ENCODE data around the gene TMEM39B.
"Not testable (repeated sequence)": the region's sequence is repeated elsewhere in the genome, so short reads cannot be mapped to it uniquely, and the experiment has no call there.

Gene TMEM39B

DNA sequence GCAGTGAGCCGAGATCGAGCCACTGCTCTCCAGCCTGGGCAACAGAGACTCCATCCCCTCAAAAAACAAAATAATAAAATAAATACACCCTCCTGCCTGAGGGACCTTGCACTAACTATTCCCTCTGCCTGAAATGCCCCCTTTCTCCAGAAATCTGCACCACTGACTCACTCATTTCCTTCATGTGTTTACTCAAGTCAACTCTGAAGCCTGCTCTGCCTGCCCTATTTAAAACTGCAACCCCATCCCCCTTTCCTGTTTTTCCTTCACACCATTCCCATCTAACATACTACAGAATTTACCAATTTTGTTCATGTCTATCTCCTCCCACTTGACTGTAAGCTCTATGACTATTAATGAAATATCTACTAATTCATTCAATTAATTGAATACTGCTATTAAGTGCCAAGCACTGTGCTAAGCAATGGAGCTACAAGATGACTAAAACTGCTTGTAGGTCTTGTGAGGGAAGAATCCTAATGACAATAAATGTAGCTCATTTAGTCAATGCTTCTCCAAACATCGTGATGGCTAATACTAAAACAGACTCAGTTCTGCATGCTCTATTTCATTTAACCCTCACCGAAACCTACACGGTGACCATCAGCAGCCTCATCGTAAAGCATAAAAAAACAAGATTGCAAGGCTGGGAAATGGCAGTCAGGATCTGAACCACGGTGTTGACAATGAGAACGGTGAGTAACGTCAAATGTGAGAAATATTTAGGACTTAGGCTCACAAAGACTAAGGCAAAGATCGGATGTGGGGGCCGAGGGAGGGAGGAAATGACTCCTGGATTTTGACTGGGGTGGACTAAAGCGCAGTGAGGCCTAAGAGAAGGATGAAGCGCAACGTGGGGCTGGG, 749 bp upstream of the TMEM39B start:
- DNase-seq: no peak

DNA sequence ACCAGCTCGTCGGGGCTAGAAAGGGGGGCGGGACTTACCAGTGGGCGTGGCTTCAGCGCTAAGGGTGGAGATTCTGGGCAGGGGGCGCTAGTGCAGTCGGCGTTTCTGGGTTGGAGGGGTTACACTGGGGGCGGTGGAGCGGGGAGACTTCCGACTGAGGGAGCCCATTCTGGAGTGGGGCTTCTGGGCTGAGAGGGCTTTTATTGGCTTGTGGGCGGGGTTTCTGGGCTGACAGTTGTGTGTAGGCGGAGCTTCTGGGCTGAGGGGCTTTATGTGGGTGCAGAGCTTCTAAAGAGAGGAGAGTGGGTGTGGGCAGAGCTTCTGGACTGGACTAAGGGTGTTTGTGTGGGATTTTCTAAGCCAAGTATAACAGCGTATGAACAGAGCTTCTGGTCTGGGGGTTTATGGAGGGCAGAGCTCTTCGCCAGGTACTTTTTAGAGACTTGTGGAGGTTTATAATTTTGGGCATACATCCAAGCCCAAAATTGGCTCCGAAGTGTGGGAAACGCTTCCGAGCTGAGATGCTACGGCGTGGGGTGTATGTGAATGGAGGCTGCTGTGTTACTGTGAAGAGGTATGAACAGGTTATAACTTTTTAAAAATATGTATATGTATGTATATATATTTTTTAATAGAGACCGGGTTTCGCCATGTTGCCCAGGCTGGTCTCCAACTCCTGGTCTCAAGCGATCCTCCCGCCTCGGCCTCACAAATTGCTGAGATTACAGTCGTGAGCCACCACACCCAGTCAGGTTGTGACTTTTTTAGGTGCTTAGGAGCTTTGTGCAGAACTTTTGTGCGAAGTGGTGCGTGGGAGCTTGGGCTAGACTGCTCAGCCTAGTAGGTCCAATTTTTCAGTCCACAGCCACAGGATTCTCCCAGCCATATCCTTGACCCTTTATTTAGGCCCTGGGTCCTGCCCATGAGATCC, 825 bp downstream of the TMEM39B start:
- no peak for DNase-seq

DNA sequence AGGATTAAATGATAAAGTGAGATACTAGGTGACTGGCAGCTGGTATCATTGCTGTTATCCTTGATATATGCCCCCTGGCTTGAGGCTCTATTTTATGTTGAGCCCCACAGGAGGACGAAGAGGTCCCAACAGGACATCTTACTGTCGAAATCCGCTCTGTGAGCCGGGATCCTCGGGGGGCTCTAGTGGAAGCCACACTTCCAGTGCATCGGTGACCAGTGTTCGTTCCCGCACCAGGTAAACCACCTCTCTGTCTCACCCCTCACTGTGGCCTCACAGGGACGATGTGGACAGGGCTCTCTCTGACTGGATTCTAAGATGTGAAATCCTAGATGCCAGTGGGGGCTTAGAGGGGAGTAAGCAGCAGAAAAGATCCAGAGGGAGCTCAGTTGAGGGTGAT, 2.1 kb downstream of the TMEM39B start:
- no peak for DNase-seq

DNA sequence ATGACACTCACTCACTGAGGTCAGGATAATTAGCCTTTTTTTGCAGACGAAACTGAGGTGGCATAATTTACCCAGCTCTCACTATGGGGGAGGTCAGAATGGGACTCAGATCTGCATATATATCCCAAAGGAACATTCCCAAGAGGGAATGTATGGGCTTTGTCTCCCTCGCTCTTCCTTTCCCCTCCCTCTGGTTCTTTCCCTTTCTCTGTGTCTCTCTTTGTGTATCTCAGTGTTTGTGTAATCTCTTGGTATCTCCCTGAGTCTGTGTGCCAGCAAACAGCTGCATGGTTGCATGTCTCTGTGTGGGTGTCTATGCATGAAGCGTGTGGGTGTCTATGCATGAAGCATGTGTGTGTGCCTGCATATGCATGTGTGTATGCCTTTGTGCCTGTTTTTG, 4.7 kb downstream of the TMEM39B start:
- DNase-seq: no peak

DNA sequence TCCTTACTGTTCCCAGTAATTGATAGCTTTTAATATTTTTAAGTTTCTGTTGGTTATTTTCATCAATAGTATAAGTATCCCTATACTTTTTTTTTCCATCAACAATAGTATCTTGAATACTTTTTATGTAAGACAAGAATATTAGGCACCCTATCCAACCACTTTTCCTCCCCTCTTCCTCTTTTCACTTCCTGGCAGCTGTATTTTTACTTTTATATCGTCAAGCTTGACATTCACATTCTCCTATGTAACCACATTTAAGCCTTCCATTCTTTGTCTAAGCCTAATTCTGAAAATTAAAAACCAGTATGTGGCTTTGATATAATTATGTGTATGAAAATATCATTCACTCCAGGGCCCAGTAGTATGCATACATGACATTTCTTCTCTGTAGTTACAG, 9.3 kb downstream of the TMEM39B start:
- no peak for DNase-seq

DNA sequence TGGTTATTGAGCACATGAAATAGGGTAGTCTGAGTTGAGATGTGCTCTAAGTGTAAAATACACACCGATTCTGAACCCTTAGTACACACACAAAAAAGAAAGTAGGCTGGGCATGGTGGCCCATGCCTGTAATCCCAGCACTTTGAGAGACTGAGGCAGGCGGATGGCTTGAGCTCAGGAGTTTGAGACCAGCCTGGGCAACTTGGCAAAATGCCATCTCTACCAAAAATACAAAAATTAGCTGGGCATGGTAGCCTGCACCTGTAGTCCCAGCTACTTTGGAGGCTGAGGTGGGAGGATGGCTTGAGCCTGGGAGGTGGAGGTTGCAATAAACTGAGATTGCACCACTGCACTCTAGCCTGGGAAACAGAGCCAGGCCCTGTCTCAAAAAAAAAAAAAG, 13.6 kb downstream of the TMEM39B start:
- DNase-seq: not testable (repeated sequence)

DNA sequence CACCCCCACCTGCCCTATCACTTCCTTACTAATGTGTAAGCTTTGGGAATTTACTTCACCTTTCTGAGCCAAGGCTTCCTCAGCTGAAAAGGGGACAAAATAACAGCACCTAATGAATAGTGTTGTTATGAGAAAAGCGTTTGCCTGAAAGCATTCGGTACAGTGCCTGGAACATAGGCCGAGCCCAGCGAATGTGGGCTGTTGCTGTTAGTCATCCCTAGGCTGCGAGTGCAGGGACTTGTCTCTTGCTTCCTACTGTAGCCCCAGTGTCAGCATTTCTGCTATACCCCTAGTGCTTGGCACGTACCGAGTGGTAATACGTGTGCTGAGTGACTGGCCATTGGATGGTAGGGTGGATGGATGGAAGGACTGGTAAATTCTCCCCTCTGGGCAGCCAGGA, 18.4 kb downstream of the TMEM39B start:
- no peak for DNase-seq

DNA sequence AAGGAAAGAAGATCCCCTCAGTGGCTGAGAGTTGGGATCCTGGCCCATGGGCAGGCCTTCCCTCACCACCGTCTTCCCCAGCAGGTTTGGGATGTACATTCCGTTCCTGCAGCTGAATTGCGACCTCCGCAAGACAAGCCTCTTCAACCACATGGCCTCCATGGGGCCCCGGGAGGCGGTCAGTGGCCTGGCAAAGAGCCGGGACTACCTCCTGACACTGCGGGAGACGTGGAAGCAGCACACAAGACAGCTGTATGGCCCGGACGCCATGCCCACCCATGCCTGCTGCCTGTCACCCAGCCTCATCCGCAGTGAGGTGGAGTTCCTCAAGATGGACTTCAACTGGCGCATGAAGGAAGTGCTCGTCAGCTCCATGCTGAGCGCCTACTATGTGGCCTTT, 18.9 kb downstream of the TMEM39B start:
- DNase-seq: no peak

DNA sequence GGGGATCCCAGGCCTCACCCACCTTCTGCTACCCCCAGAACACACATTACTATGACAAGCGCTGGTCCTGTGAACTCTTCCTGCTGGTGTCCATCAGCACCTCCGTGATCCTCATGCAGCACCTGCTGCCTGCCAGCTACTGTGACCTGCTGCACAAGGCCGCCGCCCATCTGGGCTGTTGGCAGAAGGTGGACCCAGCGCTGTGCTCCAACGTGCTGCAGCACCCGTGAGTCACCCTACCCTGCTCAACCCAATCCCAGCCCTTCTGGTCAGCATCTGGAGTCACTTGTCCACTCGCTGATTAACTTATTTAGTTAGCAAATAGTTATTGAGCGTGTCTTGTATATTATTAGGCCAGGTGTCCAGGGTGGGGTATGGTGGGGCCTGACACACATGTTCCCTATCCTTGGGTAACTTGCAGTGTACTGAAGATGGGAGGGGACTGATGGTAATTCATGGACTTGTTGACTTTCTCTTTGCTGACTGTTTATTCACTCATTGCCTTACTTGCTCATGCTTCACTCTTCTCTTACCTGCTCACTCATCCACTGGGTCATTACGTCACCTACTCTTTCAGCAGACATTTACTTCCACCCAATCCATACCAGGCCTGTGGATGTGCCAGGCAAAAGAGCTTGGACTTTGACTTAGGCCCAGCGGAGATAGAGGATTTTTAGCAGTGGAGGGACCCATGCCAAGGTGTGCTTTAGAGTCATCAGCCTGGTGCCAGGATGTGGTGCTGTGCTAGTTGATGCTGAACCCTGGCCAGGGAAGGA, 22.2 kb downstream of the TMEM39B start:
- no peak for DNase-seq

DNA sequence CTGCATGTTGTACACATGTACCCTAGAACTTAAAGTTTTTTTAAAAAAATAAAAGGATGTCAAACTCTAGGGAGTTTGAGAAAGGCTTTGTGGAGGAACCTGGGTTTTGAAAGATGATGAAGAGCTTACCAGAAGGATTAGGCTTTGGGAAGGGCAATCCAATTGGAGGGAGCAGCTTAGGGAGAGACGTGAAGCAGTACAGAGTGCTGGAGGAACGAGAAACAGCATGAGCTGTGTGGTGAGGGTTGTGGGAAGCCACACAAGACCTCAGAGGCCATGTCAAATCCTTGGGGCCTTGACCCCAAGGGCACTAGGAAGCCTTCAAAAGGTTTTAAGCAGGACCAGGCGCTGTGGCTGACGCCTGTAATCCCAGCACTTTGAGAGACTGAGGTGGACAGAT, 26.7 kb downstream of the TMEM39B start:
- no peak for DNase-seq

DNA sequence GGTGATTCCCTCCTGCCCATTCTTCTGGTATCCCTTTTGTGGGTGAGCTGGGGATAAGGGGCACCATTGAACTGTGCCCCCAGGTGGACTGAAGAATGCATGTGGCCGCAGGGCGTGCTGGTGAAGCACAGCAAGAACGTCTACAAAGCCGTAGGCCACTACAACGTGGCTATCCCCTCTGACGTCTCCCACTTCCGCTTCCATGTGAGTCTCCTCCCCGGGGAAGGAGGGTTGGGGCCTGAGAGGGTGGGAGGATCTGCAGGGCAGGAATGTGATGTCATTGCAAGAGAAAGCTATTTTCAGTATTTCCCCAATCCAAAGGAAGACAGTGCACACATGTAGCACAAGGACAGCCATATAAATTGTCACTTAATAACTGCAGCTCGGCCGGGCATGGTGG, 27.6 kb downstream of the TMEM39B start:
- no peak for DNase-seq

DNA sequence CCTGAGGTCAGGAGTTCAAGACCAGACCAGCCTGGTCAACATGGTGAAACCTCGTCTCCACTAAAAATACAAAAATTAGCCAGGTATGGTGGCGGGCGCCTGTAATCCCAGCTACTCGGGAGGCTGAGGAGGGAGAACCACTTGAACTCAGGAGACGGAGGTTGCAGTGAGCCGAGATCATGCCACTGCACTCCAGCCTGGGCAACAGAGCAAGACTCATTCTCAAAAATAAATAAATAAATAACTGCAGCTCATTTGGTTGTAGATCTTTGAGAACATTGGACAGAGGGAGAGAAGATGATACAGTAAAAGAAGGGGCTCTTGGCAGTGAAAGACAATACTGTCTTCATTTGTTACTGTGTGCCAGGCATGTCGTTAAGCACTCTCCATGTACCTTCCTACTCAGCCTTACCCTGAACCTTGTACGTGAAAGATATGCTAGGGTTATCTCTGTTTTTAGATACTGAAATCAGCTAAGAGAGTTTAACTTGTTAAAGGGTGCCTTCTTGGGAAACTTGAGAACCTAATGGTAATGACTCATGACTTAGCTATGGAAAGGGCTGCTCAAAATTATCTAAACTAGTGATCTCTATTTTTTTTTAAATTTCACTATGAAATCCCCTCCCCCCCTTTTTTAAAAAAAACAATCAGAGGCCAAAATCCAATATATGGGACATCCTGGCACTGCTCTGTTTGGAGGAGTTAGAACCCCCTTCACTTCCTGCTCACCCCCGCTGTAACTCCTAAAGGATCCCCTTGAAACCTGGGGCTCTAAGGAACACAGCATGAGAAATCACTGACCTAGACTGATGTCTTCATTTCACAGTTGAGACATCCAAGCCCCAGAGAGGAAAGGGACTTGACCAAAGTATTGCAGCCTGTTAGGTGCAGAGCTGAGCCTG, 28.3 kb downstream of the TMEM39B start:
- no peak for DNase-seq

DNA sequence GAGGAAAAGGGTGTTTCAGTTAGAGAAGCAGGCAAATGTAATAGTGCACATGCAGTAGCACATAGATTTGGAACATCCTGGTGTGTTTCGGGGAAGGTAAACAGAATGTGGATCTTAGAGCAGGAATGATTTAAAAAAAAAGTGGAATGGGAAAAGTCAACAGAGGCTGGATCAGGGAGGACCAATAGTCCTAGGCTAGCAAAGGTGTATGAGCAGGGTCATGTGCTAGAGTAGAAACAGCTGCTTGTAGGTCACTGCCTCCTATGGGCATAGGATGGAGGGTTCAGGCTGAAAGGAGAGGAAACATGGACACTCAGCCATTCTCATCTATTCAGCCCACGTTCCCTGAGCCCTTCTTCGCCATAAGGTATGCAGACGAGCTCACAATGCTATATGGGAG, 31.4 kb downstream of the TMEM39B start:
- no peak for DNase-seq

DNA sequence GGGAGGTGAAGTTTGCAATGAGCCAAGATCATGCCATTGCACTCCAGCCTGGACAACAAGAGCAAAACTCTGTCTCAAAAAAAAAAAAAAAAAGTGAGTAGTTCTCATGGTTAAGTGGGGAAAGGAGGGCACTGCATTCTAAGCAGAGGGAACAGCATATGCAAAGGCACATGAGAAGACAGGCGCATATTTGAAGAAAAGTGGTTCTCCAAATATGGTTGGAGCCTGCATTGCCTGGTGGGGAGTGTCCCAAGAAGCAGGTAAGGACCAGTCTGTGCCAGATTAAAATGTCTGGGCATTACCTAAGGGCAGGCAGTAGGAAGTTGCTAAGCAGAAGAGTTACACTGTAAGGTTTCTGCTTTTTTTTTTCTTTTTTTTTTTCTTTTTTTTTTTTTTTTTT, 32.6 kb downstream of the TMEM39B start:
- DNase-seq: no peak

DNA sequence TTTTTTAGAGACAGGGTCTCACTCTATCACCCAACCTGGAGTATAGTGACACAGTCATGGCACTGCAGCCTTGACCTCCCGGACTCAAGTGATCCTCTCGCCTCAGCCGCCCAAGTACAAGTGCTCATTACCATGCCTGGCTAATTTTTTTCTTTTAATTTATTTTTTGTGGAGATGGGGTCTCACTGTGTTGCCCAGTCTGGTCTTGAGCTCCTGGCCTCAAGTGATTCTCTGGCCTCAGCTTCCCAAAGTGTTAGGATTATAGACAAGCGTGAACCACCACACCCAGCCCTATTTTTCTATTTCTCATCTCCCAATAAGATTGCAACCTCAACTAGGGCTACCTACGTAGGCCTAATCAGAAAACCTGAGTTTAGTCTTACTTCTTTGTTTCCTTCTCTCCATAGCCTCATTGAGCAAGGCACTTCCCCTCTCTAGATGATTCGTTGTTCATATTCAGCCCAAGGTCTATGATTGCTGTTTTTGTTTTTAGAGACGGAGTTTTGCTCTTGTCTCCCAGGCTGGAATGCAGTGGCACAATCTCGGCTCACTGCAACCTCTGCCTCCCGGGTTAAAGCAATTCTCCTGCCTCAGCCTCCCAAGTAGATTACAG, 34.0 kb downstream of the TMEM39B start:
- DNase-seq: no peak

DNA sequence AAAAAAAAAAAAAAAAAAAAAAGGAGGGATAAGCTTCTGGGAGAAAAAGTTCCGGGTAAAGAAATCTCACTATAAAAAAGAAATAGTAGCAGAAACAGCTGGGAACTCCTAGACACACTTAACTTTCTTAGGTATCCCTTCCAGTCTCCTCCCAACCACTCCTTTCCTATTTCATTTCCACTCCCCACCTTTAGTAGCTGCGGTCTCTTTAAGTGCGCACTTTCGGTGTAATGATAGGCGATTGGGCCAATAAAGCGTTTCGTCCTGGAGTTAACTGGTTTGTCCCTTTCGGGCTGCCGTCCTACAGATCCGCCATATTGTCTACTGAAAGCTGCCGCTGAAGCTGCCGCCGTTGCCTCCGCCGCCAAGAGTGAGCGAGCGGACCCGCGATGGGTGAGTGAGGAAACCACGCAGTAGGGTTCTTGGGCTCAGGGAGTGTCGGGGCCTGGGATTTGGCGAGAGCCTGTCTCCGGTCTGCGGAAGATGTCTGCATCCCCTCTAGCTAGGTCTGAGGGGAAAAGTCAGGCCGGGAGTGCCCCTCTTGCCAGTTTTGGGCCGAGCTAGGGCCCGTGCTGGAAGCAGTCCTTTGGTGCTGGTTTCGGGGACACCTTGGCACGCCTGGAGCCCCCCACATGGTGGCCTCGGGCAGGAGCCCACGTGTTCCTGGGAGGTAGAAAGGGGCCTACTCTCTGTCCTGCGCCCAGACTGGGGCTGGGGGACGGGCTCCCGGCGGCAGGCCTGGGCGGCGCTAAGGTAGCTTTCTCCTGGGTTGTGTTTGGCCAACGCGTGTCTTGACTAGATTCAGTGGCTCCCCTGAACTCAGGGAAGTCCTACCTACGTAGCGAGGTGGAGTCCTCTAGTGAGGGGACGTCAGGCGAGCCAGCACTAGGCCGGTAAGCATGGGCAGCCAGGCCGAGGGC, 35.3 kb downstream of the TMEM39B start, which contains the start of gene KPNA6:
TSS of gene KPNA6 (plus strand) at position 315 of the 920 bp plus-strand sequence. CDS start at position 390, 75 bp downstream.
- DNase-seq: peak; percentile 91

DNA sequence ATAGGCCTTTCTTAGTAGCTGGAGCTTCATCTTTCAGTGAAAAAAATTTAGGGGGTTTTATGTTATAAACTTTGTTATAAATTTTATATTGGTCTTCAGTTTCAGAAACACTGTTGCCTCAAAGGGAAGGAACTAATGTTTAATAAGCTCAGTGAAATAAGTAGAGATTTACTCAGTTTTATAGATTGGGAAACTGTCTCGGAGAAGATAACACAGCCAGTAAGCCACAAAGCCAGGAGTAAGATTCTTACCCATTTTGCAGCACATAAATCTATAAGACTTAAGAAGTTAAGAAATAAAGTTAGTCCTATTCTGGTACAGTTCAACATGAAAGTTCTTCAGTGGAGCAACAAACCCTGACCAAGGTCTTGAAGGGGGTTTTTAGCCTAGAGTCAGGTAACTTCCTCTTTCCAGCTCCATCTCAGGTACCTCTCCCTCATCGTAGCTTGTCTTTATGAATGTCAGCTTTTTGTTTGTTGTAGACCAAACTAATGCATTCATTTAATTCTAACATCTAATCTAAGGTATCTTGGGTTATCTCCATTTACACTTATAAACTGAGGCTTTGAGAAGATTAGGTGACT, 38.4 kb downstream of the TMEM39B start:
- no peak for DNase-seq

DNA sequence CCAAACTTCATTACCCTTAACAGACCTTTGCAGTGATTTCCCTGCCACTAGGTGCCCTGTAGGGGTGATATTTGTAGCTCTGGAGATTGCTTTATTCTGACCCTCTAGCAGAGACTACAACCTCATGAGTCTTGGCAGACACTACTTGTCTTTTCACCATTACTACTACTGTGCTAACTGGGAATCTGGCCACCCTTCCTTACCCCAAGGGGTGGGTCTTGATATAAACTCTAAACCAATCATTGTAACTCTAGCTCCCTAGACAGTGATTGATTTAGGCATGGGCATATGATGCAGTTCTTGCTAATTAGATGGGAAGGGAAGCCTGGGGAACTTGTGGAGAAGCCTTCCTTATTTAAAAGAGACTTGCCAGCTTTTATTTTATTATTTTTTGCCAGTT, 39.0 kb downstream of the TMEM39B start:
- DNase-seq: no peak

DNA sequence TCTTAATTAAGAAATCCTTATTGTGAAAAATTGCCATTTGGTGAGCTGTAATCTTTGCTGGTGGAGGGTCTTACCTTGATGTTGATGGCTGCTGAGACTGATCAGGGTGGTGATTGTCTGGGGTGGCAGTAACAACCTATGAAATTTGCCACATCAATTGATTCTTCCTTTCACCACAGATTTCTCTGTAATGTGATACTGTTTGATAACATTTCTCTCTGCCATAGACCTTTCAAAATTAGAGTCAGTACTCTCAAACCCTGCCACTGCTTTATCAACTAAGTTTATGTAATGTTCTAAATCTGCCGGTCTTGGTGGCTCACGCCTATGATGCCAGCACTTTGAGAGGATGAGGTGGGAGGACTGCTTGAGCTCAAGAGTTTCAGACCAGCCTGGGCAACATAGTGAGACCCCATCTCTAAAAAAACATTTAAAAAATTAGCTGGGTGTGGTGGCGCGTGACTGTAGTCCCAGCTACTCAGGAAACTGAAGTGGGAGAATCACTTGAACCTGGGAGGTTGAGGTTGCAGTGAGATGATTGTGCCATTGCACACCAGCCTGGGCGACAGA, 40.2 kb downstream of the TMEM39B start:
- DNase-seq: no peak

DNA sequence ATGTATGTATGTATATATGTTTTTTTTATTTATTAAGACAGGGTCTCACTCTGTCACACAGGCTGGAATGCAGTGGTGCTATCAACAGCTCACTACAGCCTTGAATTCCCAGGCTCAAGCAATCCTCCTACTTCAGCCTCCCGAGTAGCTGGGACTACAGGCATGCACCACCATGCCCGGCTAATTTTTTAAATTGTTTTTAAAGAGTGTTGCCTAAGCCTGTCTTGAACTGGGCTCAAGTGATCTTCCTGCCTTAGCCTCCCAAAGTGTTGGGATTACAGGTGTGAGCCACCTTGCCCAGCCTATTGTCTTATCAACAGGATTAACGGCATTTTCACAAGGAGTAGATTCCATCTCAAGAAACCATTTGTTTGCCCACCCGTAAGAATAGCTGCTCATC, 40.7 kb downstream of the TMEM39B start:
- not testable (repeated sequence) for DNase-seq
